ENCODE results near the gene CXCL13.
"Not testable (repeated sequence)": the region's sequence is repeated elsewhere in the genome, so short reads cannot be mapped to it uniquely, and the experiment has no call there.

The CXCL13 gene

GRCh38 chr4:77623091-77623490 lies 17.5 kb downstream of the CXCL13 start:
- no peak for DNase-seq
- ATAC-seq (replicated peaks) = no peak
- Mint-ChIP-seq H3K27me3 (peaks cover 9 to 10% of the 10 kb centered on the region in 2 donors), H3K36me3 (no peaks in the 10 kb centered on the region), H3K27ac (no peak overlapping the region), H3K9me3 (no peaks in the 10 kb centered on the region), H3K4me3 (no peak overlapping the region), H3K4me1 (peaks cover 8 to 11% of the 10 kb centered on the region in 2 donors)

- no peak overlapping the region for H3K27ac Mint-ChIP-seq
Observed at GRCh38 chr4:77624213-77624612, 18.6 kb downstream of the CXCL13 start.

DNA sequence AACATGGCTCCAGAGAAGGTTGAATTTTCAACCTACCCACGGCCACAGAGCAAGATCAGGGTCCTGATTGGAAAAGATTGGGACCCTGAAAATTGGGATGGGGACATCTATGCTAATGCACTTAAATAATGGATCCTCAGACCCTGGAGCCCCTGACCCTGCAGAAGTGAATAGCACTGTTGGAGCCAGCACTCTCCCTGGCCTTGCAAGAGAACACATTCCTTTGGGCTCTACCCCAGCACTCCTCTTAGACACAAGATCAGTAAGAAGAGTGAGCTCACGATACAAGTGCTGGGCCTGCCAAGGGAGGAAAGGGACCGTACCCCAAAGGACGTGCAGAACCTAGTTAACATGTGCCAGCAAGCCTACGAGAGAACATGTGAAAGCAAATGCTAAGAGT lies 19.9 kb downstream of the CXCL13 start:
- Mint-ChIP-seq H3K4me3 (no peak overlapping the region), H3K27me3 (peaks cover 0 to 4% of the 10 kb centered on the region in 2 donors), H3K4me1 (peaks cover 5 to 7% of the 10 kb centered on the region in 2 donors), H3K9me3 (no peaks in the 10 kb centered on the region), H3K27ac (no peak overlapping the region), H3K36me3 (no peaks in the 10 kb centered on the region)
- ATAC-seq (replicated peaks) = no peak
- no peak for DNase-seq

More at GRCh38 chr4:77624213-77624612, 18.6 kb downstream of the CXCL13 start:
- peaks cover under 1 to 4% of the 10 kb centered on the region in 2 donors for H3K27me3 Mint-ChIP-seq
- no peak overlapping the region for H3K4me3 Mint-ChIP-seq
- peaks cover under 1 to 1% of the 10 kb centered on the region in 2 donors for H3K4me1 Mint-ChIP-seq
- H3K36me3 Mint-ChIP-seq = no peaks in the 10 kb centered on the region
- no peaks in the 10 kb centered on the region for H3K9me3 Mint-ChIP-seq
- ATAC-seq (replicated peaks) (no peak), DNase-seq (no peak)

- Mint-ChIP-seq H3K27me3 (peaks cover 0 to 4% of the 10 kb centered on the region in 2 donors), H3K9me3 (no peaks in the 10 kb centered on the region), H3K4me1 (peaks cover 5 to 7% of the 10 kb centered on the region in 2 donors), H3K27ac (peak overlapping the region; percentile 49), H3K4me3 (no peak overlapping the region), H3K36me3 (no peaks in the 10 kb centered on the region)
- ATAC-seq (replicated peaks) (peak; percentile 29 to 80), DNase-seq (no peak)
Observed at GRCh38 chr4:77629885-77630284, 24.3 kb downstream of the CXCL13 start.

- ATAC-seq (replicated peaks) (no peak), DNase-seq (no peak)
- Mint-ChIP-seq H3K9me3 (no peaks in the 10 kb centered on the region), H3K36me3 (no peaks in the 10 kb centered on the region), H3K4me1 (peaks cover 5 to 7% of the 10 kb centered on the region in 2 donors), H3K27me3 (peaks cover 0 to 4% of the 10 kb centered on the region in 2 donors), H3K27ac (no peak overlapping the region), H3K4me3 (no peak overlapping the region)
Observed at GRCh38 chr4:77631276-77631675, 25.7 kb downstream of the CXCL13 start.

GRCh38 chr4:77634132-77634785 lies 28.6 kb downstream of the CXCL13 start:
- Mint-ChIP-seq H3K27ac (no peak overlapping the region), H3K9me3 (peaks cover 8 to 9% of the 10 kb centered on the region in 2 donors), H3K36me3 (peaks cover 0 to 1% of the 10 kb centered on the region in 2 donors), H3K27me3 (no peaks in the 10 kb centered on the region), H3K4me3 (no peak overlapping the region), H3K4me1 (peaks cover 5 to 7% of the 10 kb centered on the region in 2 donors)
- DNase-seq (no peak), ATAC-seq (replicated peaks) (no peak)

GRCh38 chr4:77635246-77635645 lies 29.6 kb downstream of the CXCL13 start:
- no peak for ATAC-seq (replicated peaks)
- Mint-ChIP-seq H3K9me3 (peaks cover 8 to 9% of the 10 kb centered on the region in 2 donors), H3K27ac (no peak overlapping the region), H3K4me3 (no peak overlapping the region), H3K4me1 (peaks cover 0 to under 1% of the 10 kb centered on the region in 2 donors), H3K36me3 (peaks cover 0 to 1% of the 10 kb centered on the region in 2 donors), H3K27me3 (no peaks in the 10 kb centered on the region)
- no peak for DNase-seq

GRCh38 chr4:77635876-77636275 lies 30.3 kb downstream of the CXCL13 start:
- H3K4me1 Mint-ChIP-seq = no peaks in the 10 kb centered on the region
- DNase-seq (no peak), ATAC-seq (replicated peaks) (no peak)
- no peaks in the 10 kb centered on the region for H3K27me3 Mint-ChIP-seq
- peaks cover 0 to 1% of the 10 kb centered on the region in 2 donors for H3K36me3 Mint-ChIP-seq
- no peak overlapping the region for H3K27ac Mint-ChIP-seq
- H3K4me3 Mint-ChIP-seq = no peak overlapping the region
- H3K9me3 Mint-ChIP-seq = peaks cover 8 to 9% of the 10 kb centered on the region in 2 donors

DNA sequence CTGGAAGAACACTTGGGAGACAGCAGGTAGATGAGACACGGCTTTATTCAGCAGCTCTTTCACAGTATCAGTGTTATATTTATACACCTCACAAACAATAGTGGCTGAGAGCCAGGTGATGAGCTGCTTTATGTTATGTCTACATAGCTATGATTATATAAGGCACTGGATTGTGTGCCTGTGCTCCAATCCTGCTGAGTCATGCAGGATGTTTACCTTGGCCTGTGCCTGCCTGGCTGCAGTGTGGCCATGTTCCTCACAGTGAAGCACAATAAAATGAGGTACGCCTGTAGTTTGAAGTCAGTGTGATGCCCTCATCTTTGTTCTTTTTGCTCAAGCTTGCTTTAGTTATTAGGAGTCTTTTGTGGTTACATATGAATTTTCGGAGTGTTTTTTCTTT lies 31.3 kb downstream of the CXCL13 start:
- Mint-ChIP-seq H3K27ac (no peak overlapping the region), H3K4me1 (no peaks in the 10 kb centered on the region), H3K27me3 (no peaks in the 10 kb centered on the region), H3K9me3 (peaks cover 8 to 9% of the 10 kb centered on the region in 2 donors), H3K36me3 (peaks cover 0 to 1% of the 10 kb centered on the region in 2 donors), H3K4me3 (no peak overlapping the region)
- DNase-seq (no peak), ATAC-seq (replicated peaks) (no peak)

GRCh38 chr4:77644069-77644468 lies 38.4 kb downstream of the CXCL13 start:
- H3K4me3 Mint-ChIP-seq; H3K4me1 Mint-ChIP-seq; ATAC-seq (replicated peaks); H3K27ac Mint-ChIP-seq; DNase-seq; H3K36me3 Mint-ChIP-seq: not testable (repeated sequence)
- peaks cover 0 to 13% of the 10 kb centered on the region in 2 donors for H3K27me3 Mint-ChIP-seq
- H3K9me3 Mint-ChIP-seq = peaks cover 14 to 18% of the 10 kb centered on the region in 2 donors

DNA sequence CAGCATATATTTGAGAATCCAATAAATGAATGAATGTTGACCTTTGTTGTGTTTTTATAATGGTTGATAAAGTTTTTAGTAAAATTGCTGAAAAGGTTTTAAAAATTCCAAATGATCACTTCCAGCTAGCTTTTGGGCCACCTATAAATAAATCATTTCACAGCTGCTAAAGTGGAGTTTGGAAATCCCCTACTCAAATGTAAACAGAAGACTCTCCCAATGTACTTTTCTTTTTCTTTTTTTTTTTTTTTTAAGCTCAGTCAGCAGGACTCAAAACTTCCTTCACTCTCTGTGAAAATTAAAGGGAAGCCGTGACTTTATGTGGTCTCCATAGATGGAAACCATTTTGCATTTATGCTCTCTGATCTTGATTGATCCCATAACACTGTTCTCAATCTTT lies 45.2 kb downstream of the CXCL13 start:
- peaks cover 7 to 20% of the 10 kb centered on the region in 2 donors for H3K4me1 Mint-ChIP-seq
- peaks cover 0 to 5% of the 10 kb centered on the region in 2 donors for H3K27me3 Mint-ChIP-seq
- H3K36me3 Mint-ChIP-seq = no peaks in the 10 kb centered on the region
- ATAC-seq (replicated peaks) (no peak), DNase-seq (no peak)
- no peak overlapping the region for H3K4me3 Mint-ChIP-seq
- H3K9me3 Mint-ChIP-seq = peaks cover 3 to 8% of the 10 kb centered on the region in 2 donors
- H3K27ac Mint-ChIP-seq = no peak overlapping the region

GRCh38 chr4:77651820-77652219 lies 46.2 kb downstream of the CXCL13 start:
- peaks cover 0 to 2% of the 10 kb centered on the region in 2 donors for H3K9me3 Mint-ChIP-seq
- no peak overlapping the region for H3K4me3 Mint-ChIP-seq
- DNase-seq = no peak
- H3K4me1 Mint-ChIP-seq = peaks cover 7 to 20% of the 10 kb centered on the region in 2 donors
- peak in 1 of 2 donors; percentile 64 for ATAC-seq (replicated peaks)
- no peak overlapping the region for H3K27ac Mint-ChIP-seq
- H3K27me3 Mint-ChIP-seq = peaks cover 0 to 13% of the 10 kb centered on the region in 2 donors
- H3K36me3 Mint-ChIP-seq = peaks cover 0 to 2% of the 10 kb centered on the region in 2 donors

- no peak overlapping the region for H3K4me3 Mint-ChIP-seq
- peaks cover 2% of the 10 kb centered on the region in 2 donors for H3K9me3 Mint-ChIP-seq
- H3K36me3 Mint-ChIP-seq = peaks cover 0 to 4% of the 10 kb centered on the region in 2 donors
- no peak overlapping the region for H3K27ac Mint-ChIP-seq
- H3K4me1 Mint-ChIP-seq = peaks cover 7 to 20% of the 10 kb centered on the region in 2 donors
- peaks cover 2 to 18% of the 10 kb centered on the region in 2 donors for H3K27me3 Mint-ChIP-seq
- ATAC-seq (replicated peaks) = no peak
- DNase-seq = no peak
Observed at GRCh38 chr4:77652237-77652897, 46.7 kb downstream of the CXCL13 start.

DNA sequence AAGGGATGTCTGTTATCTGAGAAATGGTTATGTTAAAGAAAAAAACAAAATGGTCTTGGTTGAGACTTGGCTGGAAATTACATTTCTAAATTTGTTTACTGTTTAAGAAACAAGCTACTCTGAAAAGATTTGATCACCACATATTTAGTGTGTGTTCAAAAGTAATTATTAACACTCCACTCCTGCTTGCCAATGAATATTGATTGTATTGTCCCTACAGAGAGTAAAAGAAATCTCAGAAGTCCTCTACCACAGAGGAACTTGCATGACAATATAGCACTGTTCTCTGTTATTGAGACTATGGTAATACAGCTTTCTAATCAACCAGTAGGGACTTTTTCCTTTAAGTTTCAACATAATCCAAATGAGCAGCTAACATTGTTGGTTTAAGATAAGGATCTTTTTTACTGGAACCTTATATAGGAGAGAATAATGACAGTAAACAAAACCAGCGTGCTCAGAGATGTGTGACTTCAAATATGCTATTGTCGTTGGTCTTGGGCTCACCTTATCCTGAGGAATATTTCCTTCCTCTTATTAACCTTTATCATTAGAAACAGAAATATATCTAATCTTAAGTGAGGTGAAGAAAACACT lies 47.6 kb downstream of the CXCL13 start:
- H3K27me3 Mint-ChIP-seq = peaks cover 8 to 22% of the 10 kb centered on the region in 2 donors

More for the DNA sequence above, 47.6 kb downstream of the CXCL13 start:
- peaks cover 0 to 4% of the 10 kb centered on the region in 2 donors for H3K36me3 Mint-ChIP-seq
- peaks cover 4 to 5% of the 10 kb centered on the region in 2 donors for H3K9me3 Mint-ChIP-seq
- no peak overlapping the region for H3K27ac Mint-ChIP-seq
- no peak for DNase-seq
- no peak for ATAC-seq (replicated peaks)
- no peak overlapping the region for H3K4me3 Mint-ChIP-seq
- peaks cover 7 to 20% of the 10 kb centered on the region in 2 donors for H3K4me1 Mint-ChIP-seq

Measured in stimulated activated naive B cell treated with anti-CD40 and anti-IgM and Interleukin-4, amounts not matched to agents 10 μg/mL and 1 μg/mL and 100 μg/mL, for 72 hours (primary cell).